HEK293T (cell line): ENCODE results near the gene ZC3H7B.

Experiments used
- ARNT ChIP-seq: fragments of 450-650 bp; IDR thresholded peaks from 2 replicates; pipeline ENCODE4 v1.6.1; 2017; ENCODE audit warnings: mild to moderate bottlenecking
- BHLHE40 ChIP-seq: fragments of 450-650 bp; IDR thresholded peaks from 2 replicates; pipeline ENCODE4 v1.6.1; 2016; ENCODE audit warnings: mild to moderate bottlenecking, moderate library complexity, borderline replicate concordance
- ELF4 ChIP-seq: fragments of 450-650 bp; IDR thresholded peaks from 2 replicates; pipeline ENCODE4 v1.6.1; 2017; ENCODE audit warnings: antibody characterized with exemption
- FOXK2 ChIP-seq: fragments of 450-650 bp; IDR thresholded peaks from 2 replicates; pipeline ENCODE4 v1.6.1; 2016; ENCODE audit warnings: mild to moderate bottlenecking
- FOXM1 ChIP-seq: fragments of 450-650 bp; IDR thresholded peaks from 2 replicates; pipeline ENCODE4 v1.6.1; 2017; ENCODE audit warnings: mild to moderate bottlenecking, borderline replicate concordance
- HDGF ChIP-seq: fragments of 450-650 bp; IDR thresholded peaks from 2 replicates; pipeline ENCODE4 v1.6.1; 2017; ENCODE audit warnings: antibody characterized with exemption, borderline replicate concordance
- PKNOX1 ChIP-seq: fragments of 450-650 bp; IDR thresholded peaks from 2 replicates; pipeline ENCODE4 v1.6.1; 2016
- SP1 ChIP-seq: fragments of 450-650 bp; IDR thresholded peaks from 2 replicates; pipeline ENCODE4 v1.6.1; 2017
- SUZ12 ChIP-seq: fragments of 450-650 bp; IDR thresholded peaks from 2 replicates; pipeline ENCODE4 v1.6.1; 2016; ENCODE audit warnings: mild to moderate bottlenecking
- TARDBP ChIP-seq: fragments of 450-650 bp; IDR thresholded peaks from 2 replicates; pipeline ENCODE4 v1.6.1; 2016

GRCh38 chr22:41394012-41394356 is 92.7 kb downstream of the ZC3H7B start:
- TF ChIP-seq FOXK2 (no peak), BHLHE40 (no peak), SP1 (no peak), TARDBP (no peak), SUZ12 (no peak), HDGF (no peak), FOXM1 (no peak), PKNOX1 (no peak), ARNT (no peak), ELF4 (no peak)
